A673 (cell line): Measurements from ENCODE around the gene BCO1. TPM values are rescaled to one million over a fixed set of nuclear protein-coding genes. Genes with fewer than 3 reads are reported as not detected.

Experiments used
- BruUV-seq: library from RNA; stranded (reverse); fragments of 400-500 nt; replicated peaks from 2 replicates; lab custom pipeline; 2021; lab: Mats Ljungman, UMichigan
- CTCF ChIA-PET: fragments of 300-600 bp; sonication (Branson Sonifier 250); formaldehyde crosslinking; loops from one replicate; lab custom pipeline; 2022; ENCODE audit warnings: antibody characterized with exemption; lab: Charles Lee
- POLR2A ChIA-PET: fragments of 300-600 bp; sonication (Branson Sonifier 250); formaldehyde crosslinking; loops from one replicate; lab custom pipeline; 2022; ENCODE audit warnings: antibody characterized with exemption; ENCODE audit not compliant: low non-redundant PET; lab: Charles Lee
- DNase-seq: peaks from one replicate; pipeline ENCODE4 v3.0.0-alpha.2; 2015; ENCODE audit warnings: low spot score
- H3K27ac ChIP-seq: fragments of 200-600 bp; sonication (generic); 2 replicates; pipeline ENCODE4 v1.5.1; 2016; ENCODE audit warnings: mixed run types, low read depth, mild to moderate bottlenecking, mixed read lengths, antibody characterized with exemption, low read length; ENCODE audit not compliant: poor library complexity, severe bottlenecking
- H3K27me3 ChIP-seq: fragments of 200-600 bp; sonication (generic); replicated peaks from 2 replicates; pipeline ENCODE4 v1.6.1; 2017; ENCODE audit warnings: mixed run types, low read depth, mild to moderate bottlenecking, mixed read lengths, antibody characterized with exemption, low read length; ENCODE audit not compliant: insufficient read depth, poor library complexity
- H3K36me3 ChIP-seq: fragments of 200-600 bp; sonication (generic); 2 replicates; pipeline ENCODE4 v1.6.1; 2016; ENCODE audit warnings: mixed run types, mild to moderate bottlenecking, mixed read lengths, antibody characterized with exemption, low read length; ENCODE audit not compliant: insufficient read depth, poor library complexity, severe bottlenecking
- H3K4me1 ChIP-seq: fragments of 200-600 bp; sonication (generic); 2 replicates; pipeline ENCODE4 v1.6.1; 2017; ENCODE audit warnings: mixed run types, mild to moderate bottlenecking, mixed read lengths, antibody characterized with exemption, low read length; ENCODE audit not compliant: insufficient read depth, poor library complexity, severe bottlenecking
- H3K4me3 ChIP-seq: fragments of 200-600 bp; sonication (generic); 2 replicates; pipeline ENCODE4 v1.5.1; 2016; ENCODE audit warnings: low read depth, mixed run types, mild to moderate bottlenecking, mixed read lengths, low read length; ENCODE audit not compliant: poor library complexity, severe bottlenecking
- H3K9me3 ChIP-seq: fragments of 200-600 bp; sonication (generic); 2 replicates; pipeline ENCODE4 v1.6.1; 2016; ENCODE audit warnings: mixed run types, low read depth, mild to moderate bottlenecking, mixed read lengths, antibody characterized with exemption, low read length; ENCODE audit not compliant: poor library complexity, severe bottlenecking
- EZH2 ChIP-seq: fragments of 200-600 bp; sonication (generic); IDR thresholded peaks from 2 replicates; pipeline ENCODE4 v1.6.1; 2017; ENCODE audit warnings: borderline replicate concordance, low read depth, mild to moderate bottlenecking, mixed read lengths, antibody characterized with exemption, low read length; ENCODE audit not compliant: poor library complexity, severe bottlenecking
- intact Hi-C: fragments of 100-400 bp; cut with micrococcal nuclease; formaldehyde crosslinking; loops from one replicate; pipeline ENCODE4 v1.10.0; 2022; ENCODE audit not compliant: unreplicated experiment
- total RNA-seq: library from RNA; stranded (reverse); gene quantifications from 2 replicates; pipeline ENCODE4 v1.2.3, GENCODE V29; 2021
- TF ChIP-seq, protein P1 (sequence below): fragments of 300-800, 200-600 bp; sonication (generic); conservative IDR thresholded peaks from 2 replicates; pipeline ENCODE4 v1.5.1; 2017; ENCODE audit warnings: low read depth, mild to moderate bottlenecking, antibody characterized with exemption, low read length, moderate library complexity, mixed read lengths

BCO1 gene
- total RNA-seq, 1 experiment from 2014 or later: 0.19 TPM

DNA sequence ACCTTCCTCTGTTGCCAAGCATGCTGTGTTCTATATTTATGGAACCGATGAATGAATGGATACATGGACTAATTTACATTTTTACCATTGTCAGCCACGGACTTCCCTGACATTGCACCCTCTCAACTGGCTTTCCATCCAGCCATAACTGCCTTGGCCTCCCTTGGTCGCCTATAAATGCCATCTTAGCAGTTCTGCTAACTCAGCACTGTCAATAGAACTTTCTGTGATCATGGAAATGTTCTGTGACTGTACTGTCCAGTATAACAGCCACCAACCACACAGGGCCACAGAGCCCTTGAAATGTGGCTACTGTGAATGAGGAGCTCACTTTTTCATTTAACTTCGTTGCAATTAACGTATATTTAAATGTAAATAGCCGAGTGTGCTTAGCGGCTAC lies 8.7 kb upstream of the BCO1 start:
- H3K27ac ChIP-seq: no peak overlapping the region
- H3K36me3 ChIP-seq: no peaks in the 10 kb centered on the region
- H3K9me3 ChIP-seq: no peaks in the 10 kb centered on the region
- intact Hi-C loops: no loop called here
- no TSS peak for BruUV-seq
- no peaks in the 10 kb centered on the region for H3K27me3 ChIP-seq
- no peak for DNase-seq
- no peak overlapping the region for H3K4me3 ChIP-seq
- POLR2A ChIA-PET: interaction anchor here (0.5 kb wide), 1 partner anchor 17 kb away, joined by 3 read pairs; no protein-coding TSS in a partner anchor
- CTCF ChIA-PET: no interaction called here
- TF ChIP-seq, protein P1, sequence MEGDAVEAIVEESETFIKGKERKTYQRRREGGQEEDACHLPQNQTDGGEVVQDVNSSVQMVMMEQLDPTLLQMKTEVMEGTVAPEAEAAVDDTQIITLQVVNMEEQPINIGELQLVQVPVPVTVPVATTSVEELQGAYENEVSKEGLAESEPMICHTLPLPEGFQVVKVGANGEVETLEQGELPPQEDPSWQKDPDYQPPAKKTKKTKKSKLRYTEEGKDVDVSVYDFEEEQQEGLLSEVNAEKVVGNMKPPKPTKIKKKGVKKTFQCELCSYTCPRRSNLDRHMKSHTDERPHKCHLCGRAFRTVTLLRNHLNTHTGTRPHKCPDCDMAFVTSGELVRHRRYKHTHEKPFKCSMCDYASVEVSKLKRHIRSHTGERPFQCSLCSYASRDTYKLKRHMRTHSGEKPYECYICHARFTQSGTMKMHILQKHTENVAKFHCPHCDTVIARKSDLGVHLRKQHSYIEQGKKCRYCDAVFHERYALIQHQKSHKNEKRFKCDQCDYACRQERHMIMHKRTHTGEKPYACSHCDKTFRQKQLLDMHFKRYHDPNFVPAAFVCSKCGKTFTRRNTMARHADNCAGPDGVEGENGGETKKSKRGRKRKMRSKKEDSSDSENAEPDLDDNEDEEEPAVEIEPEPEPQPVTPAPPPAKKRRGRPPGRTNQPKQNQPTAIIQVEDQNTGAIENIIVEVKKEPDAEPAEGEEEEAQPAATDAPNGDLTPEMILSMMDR: no peak
- no peak for TF ChIP-seq EZH2
- no peaks in the 10 kb centered on the region for H3K4me1 ChIP-seq

DNA sequence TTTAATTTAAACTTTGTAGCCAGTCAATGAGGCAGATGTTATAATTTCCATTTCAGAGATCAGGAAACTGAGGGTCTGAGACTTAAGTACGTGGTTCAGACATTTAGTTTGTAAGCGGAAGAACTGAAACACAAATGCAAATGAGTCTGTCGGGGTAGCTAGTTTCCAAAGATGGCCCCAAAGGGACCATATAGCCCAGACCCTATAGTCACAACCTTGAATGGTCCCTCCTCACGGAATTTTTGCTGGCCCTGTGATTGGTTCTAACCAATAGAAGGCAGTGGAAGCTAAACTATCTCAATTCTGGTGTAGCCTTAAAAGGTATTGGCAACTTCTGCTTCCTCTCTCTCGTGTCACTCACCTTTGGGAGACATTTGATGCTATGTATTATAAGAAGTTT lies 7.5 kb upstream of the BCO1 start:
- no peak overlapping the region for H3K4me3 ChIP-seq
- TF ChIP-seq, protein P1: no peak
- TF ChIP-seq EZH2: no peak
- intact Hi-C loops: no loop called here
- no peak for DNase-seq
- POLR2A ChIA-PET: no interaction called here
- no TSS peak for BruUV-seq
- H3K27ac ChIP-seq: no peak overlapping the region
- H3K36me3 ChIP-seq: no peaks in the 10 kb centered on the region
- H3K9me3 ChIP-seq: no peaks in the 10 kb centered on the region
- CTCF ChIA-PET: no interaction called here
- H3K4me1 ChIP-seq: no peaks in the 10 kb centered on the region
- H3K27me3 ChIP-seq: no peaks in the 10 kb centered on the region

DNA sequence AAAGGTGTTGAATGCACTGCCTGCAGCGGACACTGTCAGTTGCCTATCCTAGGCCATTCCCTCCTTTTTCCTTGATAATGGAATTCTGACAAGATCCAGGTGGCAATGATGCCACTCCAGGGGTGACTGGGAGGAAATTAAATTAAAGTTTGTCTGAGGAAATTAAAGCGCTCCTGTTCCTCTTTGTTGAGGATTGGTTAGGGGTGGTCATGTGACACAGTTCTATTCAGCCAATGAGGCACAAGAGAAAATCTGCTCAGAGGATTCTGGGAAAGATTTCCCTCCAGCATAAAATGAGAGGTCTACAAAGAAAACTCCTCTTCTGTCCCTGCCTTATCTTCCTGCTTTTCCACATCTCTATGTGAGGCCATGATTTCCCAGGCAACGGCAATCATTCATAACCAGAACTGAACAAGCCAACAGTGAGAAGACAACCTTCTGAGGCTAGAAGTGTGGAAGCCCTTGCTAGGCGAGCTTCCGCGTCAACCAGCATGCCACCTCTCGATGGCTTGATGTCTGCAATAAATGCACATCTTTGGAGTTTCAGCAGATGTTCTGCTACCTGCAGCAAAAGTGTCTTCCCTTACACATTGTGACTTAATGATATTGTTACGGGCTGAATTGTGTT lies 5.6 kb upstream of the BCO1 start:
- no peaks in the 10 kb centered on the region for H3K36me3 ChIP-seq
- no peak for TF ChIP-seq EZH2
- TF ChIP-seq, protein P1: no peak
- H3K4me1 ChIP-seq: no peaks in the 10 kb centered on the region
- no peak for DNase-seq
- no TSS peak for BruUV-seq
- ChIA-PET POLR2A (no interaction called here), CTCF (no interaction called here)
- no peak overlapping the region for H3K27ac ChIP-seq
- intact Hi-C loops: no loop called here
- no peaks in the 10 kb centered on the region for H3K27me3 ChIP-seq
- no peak overlapping the region for H3K4me3 ChIP-seq
- no peaks in the 10 kb centered on the region for H3K9me3 ChIP-seq
